Islet of Langerhans (tissue), 1 donor: ENCODE results near the gene VEGFB.

ENCODE experiments used
- FAIRE-seq: peaks from one replicate; lab custom pipeline; 2011; peaks lifted over from hg19 to GRCh38; lab: Jason Lieb, UNC

Gene VEGFB

GRCh38 chr11:64247729-64248531 lies 13.5 kb downstream of the VEGFB start:
- FAIRE-seq = no peak

GRCh38 chr11:64248578-64248977 lies 14.2 kb downstream of the VEGFB start:
- no peak for FAIRE-seq

- FAIRE-seq = no peak
These were observed 14.7 kb downstream of the VEGFB start for GRCh38 chr11:64249038-64249437.

- FAIRE-seq = no peak
These were observed 15.4 kb downstream of the VEGFB start for GRCh38 chr11:64249563-64250414.

GRCh38 chr11:64250415-64251015 lies 16.1 kb downstream of the VEGFB start:
- no peak for FAIRE-seq

GRCh38 chr11:64251016-64251752 lies 16.8 kb downstream of the VEGFB start, which contains the start of gene PLCB3:
PLCB3 (plus strand) TSS chr11:64251530; CDS start chr11:64251650, 120 bp downstream.
- FAIRE-seq = no peak

GRCh38 chr11:64251753-64252002 lies 17.3 kb downstream of the VEGFB start:
- FAIRE-seq = no peak

GRCh38 chr11:64252003-64252872 lies 17.9 kb downstream of the VEGFB start:
- no peak for FAIRE-seq

- no peak for FAIRE-seq
These were observed 18.7 kb downstream of the VEGFB start for GRCh38 chr11:64253043-64253442.

GRCh38 chr11:64253481-64253880 lies 19.1 kb downstream of the VEGFB start:
- no peak for FAIRE-seq

- no peak for FAIRE-seq
These were observed 19.9 kb downstream of the VEGFB start for GRCh38 chr11:64254326-64254725.

- FAIRE-seq = no peak
These were observed 21.0 kb downstream of the VEGFB start for GRCh38 chr11:64255135-64256128.

- no peak for FAIRE-seq
These were observed 21.9 kb downstream of the VEGFB start for GRCh38 chr11:64256300-64256699.

- no peak for FAIRE-seq
These were observed 24.0 kb downstream of the VEGFB start for GRCh38 chr11:64258356-64258755.

GRCh38 chr11:64258946-64259532 lies 24.7 kb downstream of the VEGFB start:
- FAIRE-seq = no peak

GRCh38 chr11:64259533-64260067 lies 25.2 kb downstream of the VEGFB start:
- no peak for FAIRE-seq

GRCh38 chr11:64260147-64260708 lies 25.8 kb downstream of the VEGFB start:
- no peak for FAIRE-seq

GRCh38 chr11:64261556-64262080 lies 27.2 kb downstream of the VEGFB start:
- FAIRE-seq = no peak
